Activated CD4-positive, alpha-beta memory T cell treated with anti-CD3 and anti-CD28 coated beads, Interleukin-2, amount 10 ng/mL, durations not matched to agents 7 days and 5 days (primary cell): ENCODE results near the gene SS18. TPM values are rescaled to one million over a fixed set of nuclear protein-coding genes. Genes with fewer than 3 reads are reported as not detected.

Experiments used
- CTCF ChIA-PET: fragments of 350-600 bp; sonication (Branson Sonifier 250); formaldehyde crosslinking; loops from one replicate; lab custom pipeline; 2021; ENCODE audit warnings: antibody characterized with exemption, inconsistent platforms; lab: Charles Lee
- POLR2A ChIA-PET: fragments of 350-600 bp; sonication (Branson Sonifier 250); formaldehyde crosslinking; loops from one replicate; lab custom pipeline; 2021; ENCODE audit warnings: antibody characterized with exemption; lab: Charles Lee
- DNase-seq: peaks from one replicate; pipeline ENCODE4 v3.0.0-alpha.2; 2020
- H3K27ac Mint-ChIP-seq: one replicate; pipeline ENCODE4 v1.8.0; 2021; ENCODE audit warnings: mild to moderate bottlenecking, mixed read lengths
- H3K27me3 Mint-ChIP-seq: one replicate; pipeline ENCODE4 v1.8.0; 2021; ENCODE audit warnings: mixed read lengths
- H3K36me3 Mint-ChIP-seq: one replicate; pipeline ENCODE4 v1.8.0; 2021; ENCODE audit warnings: low read depth, mixed read lengths
- H3K4me1 Mint-ChIP-seq: one replicate; pipeline ENCODE4 v1.8.0; 2021; ENCODE audit warnings: mixed read lengths
- H3K4me3 Mint-ChIP-seq: one replicate; pipeline ENCODE4 v1.8.0; 2021; ENCODE audit warnings: mild to moderate bottlenecking, mixed read lengths
- H3K9me3 Mint-ChIP-seq: one replicate; pipeline ENCODE4 v1.8.0; 2021; ENCODE audit warnings: mixed read lengths
- total RNA-seq, 2 experiments: library from RNA; stranded (reverse); gene quantifications; one replicate each; pipeline ENCODE4 v1.2.3, GENCODE V29; 2021

The SS18 gene
- total RNA-seq, 2 experiments from 2014 or later = 54.1 to 54.8 TPM

- POLR2A ChIA-PET = interaction anchor here (1.2 to 2.9 kb wide), 3 partner anchors 10 to 135 kb away, joined by 4 to 26 read pairs (median 5); partner anchors contain the start of gene TAF4B
- no peaks in the 10 kb centered on the region for H3K27me3 Mint-ChIP-seq
Measured at GRCh38 chr18:26091047-26091630, 726 bp upstream of the SS18 start.

GRCh38 chr18:26089293-26090129 lies 902 bp downstream of the SS18 start:
- POLR2A ChIA-PET = interaction anchor here (0.7 to 2.9 kb wide), 5 partner anchors 14 to 136 kb away, joined by 3 to 26 read pairs (median 4); partner anchors contain the start of genes PSMA8 and TAF4B
- Mint-ChIP-seq H3K4me3 (peak overlapping the region; percentile 91), H3K9me3 (no peaks in the 10 kb centered on the region), H3K27me3 (no peaks in the 10 kb centered on the region), H3K4me1 (peaks cover 33% of the 10 kb centered on the region), H3K36me3 (peaks cover 26% of the 10 kb centered on the region), H3K27ac (peak overlapping the region; percentile 93)
- CTCF ChIA-PET = interaction anchor here (1.0 kb wide), 1 partner anchor 294 kb away, joined by 3 read pairs; no protein-coding TSS in a partner anchor
- DNase-seq = no peak

More at GRCh38 chr18:26091047-26091630, 726 bp upstream of the SS18 start:
- H3K9me3 Mint-ChIP-seq = no peaks in the 10 kb centered on the region
- CTCF ChIA-PET = no interaction called here
- H3K4me3 Mint-ChIP-seq = peak overlapping the region; percentile 91
- H3K4me1 Mint-ChIP-seq = peaks cover 33% of the 10 kb centered on the region
- H3K27ac Mint-ChIP-seq = peak overlapping the region; percentile 93
- peaks cover 12% of the 10 kb centered on the region for H3K36me3 Mint-ChIP-seq
- DNase-seq = no peak

GRCh38 chr18:26088487-26088886 lies 1.9 kb downstream of the SS18 start:
- POLR2A ChIA-PET = interaction anchor here (0.6 to 2.0 kb wide), 2 partner anchors 77 to 138 kb away, joined by 3 to 5 read pairs; partner anchors contain the start of gene TAF4B
- peaks cover 33% of the 10 kb centered on the region for H3K4me1 Mint-ChIP-seq
- peak overlapping the region; percentile 18 for H3K27ac Mint-ChIP-seq
- CTCF ChIA-PET = interaction anchor here (1.0 kb wide), 1 partner anchor 295 kb away, joined by 3 read pairs; no protein-coding TSS in a partner anchor
- no peaks in the 10 kb centered on the region for H3K9me3 Mint-ChIP-seq
- no peaks in the 10 kb centered on the region for H3K27me3 Mint-ChIP-seq
- H3K4me3 Mint-ChIP-seq = peak overlapping the region; percentile 91
- no peak for DNase-seq
- peaks cover 34% of the 10 kb centered on the region for H3K36me3 Mint-ChIP-seq

- no peak overlapping the region for H3K4me3 Mint-ChIP-seq
- DNase-seq = no peak
- H3K27ac Mint-ChIP-seq = no peak overlapping the region
- ChIA-PET CTCF (no interaction called here), POLR2A (interaction anchor here (2.0 kb wide), 1 partner anchor 139 kb away, joined by 5 read pairs; the partner anchor contains the start of gene TAF4B)
- H3K27me3 Mint-ChIP-seq = no peaks in the 10 kb centered on the region
- H3K9me3 Mint-ChIP-seq = no peaks in the 10 kb centered on the region
- peaks cover 31% of the 10 kb centered on the region for H3K4me1 Mint-ChIP-seq
- H3K36me3 Mint-ChIP-seq = peaks cover 41% of the 10 kb centered on the region
Measured at GRCh38 chr18:26086959-26087358, 3.5 kb downstream of the SS18 start.

- Mint-ChIP-seq H3K4me3 (no peak overlapping the region), H3K9me3 (no peaks in the 10 kb centered on the region), H3K27me3 (no peaks in the 10 kb centered on the region), H3K4me1 (peaks cover 26% of the 10 kb centered on the region), H3K36me3 (peaks cover 52% of the 10 kb centered on the region), H3K27ac (no peak overlapping the region)
- DNase-seq = no peak
- POLR2A ChIA-PET = no interaction called here
- CTCF ChIA-PET = no interaction called here
Measured at GRCh38 chr18:26085056-26085455, 5.4 kb downstream of the SS18 start.

- no peaks in the 10 kb centered on the region for H3K9me3 Mint-ChIP-seq
Measured at GRCh38 chr18:26083099-26083498, 7.3 kb downstream of the SS18 start.

GRCh38 chr18:26082475-26082874 lies 7.9 kb downstream of the SS18 start:
- Mint-ChIP-seq H3K4me1 (peaks cover 10% of the 10 kb centered on the region), H3K36me3 (peaks cover 61% of the 10 kb centered on the region), H3K27me3 (no peaks in the 10 kb centered on the region), H3K9me3 (no peaks in the 10 kb centered on the region), H3K4me3 (no peak overlapping the region), H3K27ac (no peak overlapping the region)
- no peak for DNase-seq
- ChIA-PET CTCF (no interaction called here), POLR2A (no interaction called here)

More at GRCh38 chr18:26083099-26083498, 7.3 kb downstream of the SS18 start:
- Mint-ChIP-seq H3K27me3 (no peaks in the 10 kb centered on the region), H3K4me1 (peaks cover 15% of the 10 kb centered on the region), H3K27ac (no peak overlapping the region), H3K36me3 (peaks cover 60% of the 10 kb centered on the region), H3K4me3 (no peak overlapping the region)
- ChIA-PET CTCF (no interaction called here), POLR2A (no interaction called here)
- DNase-seq = no peak

GRCh38 chr18:26074246-26074645 lies 16.2 kb downstream of the SS18 start:
- no peak overlapping the region for H3K27ac Mint-ChIP-seq
- peaks cover 73% of the 10 kb centered on the region for H3K36me3 Mint-ChIP-seq
- H3K4me3 Mint-ChIP-seq = no peak overlapping the region
- peaks cover 8% of the 10 kb centered on the region for H3K9me3 Mint-ChIP-seq
- ChIA-PET CTCF (no interaction called here), POLR2A (no interaction called here)
- no peak for DNase-seq
- no peaks in the 10 kb centered on the region for H3K27me3 Mint-ChIP-seq
- H3K4me1 Mint-ChIP-seq = peaks cover 2% of the 10 kb centered on the region

GRCh38 chr18:26073758-26074157 lies 16.7 kb downstream of the SS18 start:
- H3K27me3 Mint-ChIP-seq = no peaks in the 10 kb centered on the region
- H3K36me3 Mint-ChIP-seq = peaks cover 74% of the 10 kb centered on the region
- H3K27ac Mint-ChIP-seq = no peak overlapping the region
- ChIA-PET CTCF (no interaction called here), POLR2A (no interaction called here)
- peaks cover 2% of the 10 kb centered on the region for H3K4me1 Mint-ChIP-seq
- H3K9me3 Mint-ChIP-seq = peaks cover 8% of the 10 kb centered on the region
- no peak for DNase-seq
- no peak overlapping the region for H3K4me3 Mint-ChIP-seq

- DNase-seq = no peak
- Mint-ChIP-seq H3K4me3 (no peak overlapping the region), H3K36me3 (peaks cover 71% of the 10 kb centered on the region), H3K4me1 (peaks cover 2% of the 10 kb centered on the region), H3K27me3 (no peaks in the 10 kb centered on the region), H3K9me3 (peaks cover 8% of the 10 kb centered on the region), H3K27ac (no peak overlapping the region)
- POLR2A ChIA-PET = no interaction called here
- CTCF ChIA-PET = no interaction called here
Measured at GRCh38 chr18:26071725-26072124, 18.7 kb downstream of the SS18 start.

- ChIA-PET CTCF (no interaction called here), POLR2A (no interaction called here)
- no peak overlapping the region for H3K27ac Mint-ChIP-seq
- H3K4me1 Mint-ChIP-seq = peaks cover 2% of the 10 kb centered on the region
- no peak for DNase-seq
- peaks cover 8% of the 10 kb centered on the region for H3K9me3 Mint-ChIP-seq
- H3K36me3 Mint-ChIP-seq = peaks cover 72% of the 10 kb centered on the region
- no peaks in the 10 kb centered on the region for H3K27me3 Mint-ChIP-seq
- no peak overlapping the region for H3K4me3 Mint-ChIP-seq
Measured at GRCh38 chr18:26071020-26071419, 19.4 kb downstream of the SS18 start.

- peaks cover 41% of the 10 kb centered on the region for H3K36me3 Mint-ChIP-seq
- no peak for DNase-seq
- ChIA-PET POLR2A (no interaction called here), CTCF (no interaction called here)
- H3K4me3 Mint-ChIP-seq = no peak overlapping the region
- H3K27me3 Mint-ChIP-seq = no peaks in the 10 kb centered on the region
- no peaks in the 10 kb centered on the region for H3K4me1 Mint-ChIP-seq
- H3K27ac Mint-ChIP-seq = no peak overlapping the region
- no peaks in the 10 kb centered on the region for H3K9me3 Mint-ChIP-seq
Measured at GRCh38 chr18:26059357-26059756, 31.1 kb downstream of the SS18 start.

GRCh38 chr18:26057344-26057773 lies 33.1 kb downstream of the SS18 start:
- CTCF ChIA-PET = no interaction called here
- no peaks in the 10 kb centered on the region for H3K9me3 Mint-ChIP-seq
- POLR2A ChIA-PET = no interaction called here
- peaks cover 50% of the 10 kb centered on the region for H3K36me3 Mint-ChIP-seq
- no peak overlapping the region for H3K27ac Mint-ChIP-seq
- no peak for DNase-seq
- no peaks in the 10 kb centered on the region for H3K27me3 Mint-ChIP-seq
- no peak overlapping the region for H3K4me3 Mint-ChIP-seq
- no peaks in the 10 kb centered on the region for H3K4me1 Mint-ChIP-seq
